HG02623 (cell line): Measurements from ENCODE around the gene HDAC11.
"Not testable (repeated sequence)": the region's sequence is repeated elsewhere in the genome, so short reads cannot be mapped to it uniquely, and the experiment has no call there.

ENCODE experiments used
- ATAC-seq: cut with Tn5 transposase; IDR thresholded peaks from one replicate; pipeline ENCODE4 v1.9.1; 2021; ENCODE audit warnings: moderate library complexity; ENCODE audit not compliant: unreplicated experiment

HDAC11 gene

DNA sequence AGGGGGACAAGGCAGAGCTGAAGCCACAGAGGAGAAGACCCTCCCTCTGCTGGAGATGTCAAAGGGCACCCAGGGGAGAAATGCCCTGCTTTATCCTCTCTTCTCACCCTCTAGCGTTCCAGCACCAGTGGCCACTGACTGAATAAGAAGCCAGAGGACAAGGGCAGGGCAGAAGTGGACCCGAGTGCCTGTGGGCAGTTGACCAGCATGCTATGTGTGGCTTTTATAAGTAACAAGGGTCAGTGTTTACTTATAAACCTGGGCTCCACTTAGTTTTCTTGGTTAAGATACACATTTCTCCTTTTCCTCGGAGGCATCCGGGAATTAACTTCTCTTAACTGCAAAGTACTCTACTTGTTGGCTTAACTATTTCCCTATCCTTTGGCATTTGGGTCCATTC is 13.3 kb upstream of the HDAC11 start:
- no peak for ATAC-seq

DNA sequence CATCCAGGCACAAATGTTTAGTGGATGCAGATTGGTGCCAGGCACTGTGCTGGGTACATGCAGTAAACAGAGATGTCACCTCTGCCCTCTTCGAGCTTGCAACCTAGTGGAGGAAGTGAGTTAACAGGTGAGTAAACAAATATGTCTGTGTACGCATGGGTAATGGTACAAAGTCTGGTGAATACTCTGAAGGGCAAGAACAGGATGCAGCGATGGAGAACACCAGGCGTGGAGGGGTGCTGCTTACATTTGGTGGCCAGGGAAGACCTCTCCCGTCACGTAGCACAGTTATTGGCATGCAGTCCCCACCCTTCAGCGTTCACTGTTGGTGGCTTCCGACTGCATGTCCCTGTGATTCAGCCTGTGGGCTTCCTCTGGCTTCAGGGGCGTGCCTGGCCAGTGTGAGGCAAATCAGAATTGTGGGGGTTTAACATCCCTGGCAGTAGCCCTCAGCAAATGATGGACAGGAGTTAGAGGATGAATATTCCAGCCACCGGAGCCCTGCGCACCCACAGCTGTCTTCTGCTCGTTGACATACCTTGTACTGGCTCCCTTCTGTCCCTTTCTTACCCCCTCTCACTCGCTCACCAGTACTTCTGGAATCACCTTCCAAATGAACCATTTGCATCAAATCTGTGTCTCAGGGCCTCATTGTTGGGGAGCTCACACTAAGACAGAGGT is 9.1 kb upstream of the HDAC11 start:
- ATAC-seq = no peak

DNA sequence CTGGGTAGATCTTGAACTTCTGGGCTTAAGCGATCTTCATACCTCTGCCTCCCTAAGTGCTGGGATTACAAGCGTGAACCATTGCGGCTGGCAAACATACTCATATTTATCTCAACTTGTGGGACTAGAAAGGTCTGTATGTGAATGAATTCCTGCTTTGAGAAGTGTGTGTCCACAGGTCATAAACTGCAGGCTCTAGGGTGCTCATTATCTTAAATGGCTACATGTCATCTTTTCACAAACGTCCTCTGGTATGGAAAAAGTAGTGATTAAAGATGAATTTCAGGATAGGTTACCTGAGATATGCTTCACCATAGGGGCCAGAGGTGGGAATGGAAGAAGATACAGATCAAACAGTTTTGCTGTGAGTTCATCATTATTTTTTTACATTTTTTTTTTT is 7.8 kb upstream of the HDAC11 start:
- ATAC-seq = no peak

DNA sequence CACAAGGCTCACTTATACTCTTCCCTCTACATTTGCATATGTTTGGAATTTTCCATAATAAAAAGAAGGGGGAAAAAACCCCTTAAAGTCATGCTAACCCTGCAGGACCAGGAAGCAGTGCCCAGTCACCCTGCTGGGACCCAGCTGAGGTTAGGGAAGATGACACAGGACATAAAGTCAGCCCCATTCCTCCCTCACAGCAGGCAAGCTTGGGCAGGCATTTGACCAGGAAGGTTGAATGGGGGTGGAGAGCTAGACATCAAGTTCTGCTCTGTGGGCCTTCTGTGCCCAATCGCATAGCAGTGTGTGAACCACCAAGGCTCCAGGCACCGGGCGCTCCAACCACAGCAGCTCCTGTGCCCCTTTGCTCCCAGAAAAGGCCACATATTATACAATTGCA is 7.1 kb upstream of the HDAC11 start:
- ATAC-seq = no peak

DNA sequence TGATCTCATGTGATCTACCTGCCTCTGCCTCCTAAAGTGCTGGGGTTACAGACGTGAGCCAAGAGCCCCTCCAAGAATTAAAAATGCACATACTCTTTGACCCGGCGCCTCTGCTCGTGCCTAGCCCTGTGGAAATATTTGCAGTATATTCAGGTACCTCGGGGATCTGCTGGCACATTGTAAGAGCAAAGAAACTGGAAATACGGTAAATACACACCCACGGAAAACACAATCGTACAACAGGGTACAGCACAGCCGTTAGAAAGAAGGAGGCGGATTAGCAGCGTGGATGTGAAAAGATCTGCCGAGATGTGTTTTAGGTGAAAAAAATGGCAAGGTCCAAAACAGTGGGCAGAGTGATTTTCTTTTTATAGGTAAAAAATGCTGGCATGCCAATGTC is 6.1 kb upstream of the HDAC11 start:
- no peak for ATAC-seq

DNA sequence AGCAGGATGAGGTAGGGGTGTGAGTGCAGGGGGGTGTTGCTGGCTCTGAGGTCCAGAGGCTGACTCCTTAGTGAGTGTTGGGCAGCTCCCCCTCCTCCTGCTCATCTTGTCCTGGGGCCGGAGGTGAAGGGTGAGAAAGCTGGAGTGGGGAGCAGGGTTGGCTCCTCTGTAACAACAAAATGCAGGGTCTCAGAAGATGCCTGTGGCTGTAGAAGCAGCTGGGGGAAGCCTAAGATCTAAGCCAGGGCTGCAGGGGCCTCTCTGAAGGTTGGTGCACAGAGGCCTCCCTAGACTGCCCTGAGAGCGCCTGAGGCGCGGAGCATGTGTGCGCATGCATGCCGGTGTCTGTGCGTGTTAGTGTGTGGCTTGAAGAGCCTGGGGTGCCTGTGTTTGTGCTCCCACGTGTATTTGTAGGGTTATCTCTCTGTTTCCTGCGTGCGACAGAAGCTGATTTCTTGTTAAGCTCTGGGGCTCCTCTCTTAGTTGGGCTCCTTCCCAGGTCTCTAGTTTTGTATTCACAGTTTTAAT is 5.3 kb upstream of the HDAC11 start:
- ATAC-seq = no peak

DNA sequence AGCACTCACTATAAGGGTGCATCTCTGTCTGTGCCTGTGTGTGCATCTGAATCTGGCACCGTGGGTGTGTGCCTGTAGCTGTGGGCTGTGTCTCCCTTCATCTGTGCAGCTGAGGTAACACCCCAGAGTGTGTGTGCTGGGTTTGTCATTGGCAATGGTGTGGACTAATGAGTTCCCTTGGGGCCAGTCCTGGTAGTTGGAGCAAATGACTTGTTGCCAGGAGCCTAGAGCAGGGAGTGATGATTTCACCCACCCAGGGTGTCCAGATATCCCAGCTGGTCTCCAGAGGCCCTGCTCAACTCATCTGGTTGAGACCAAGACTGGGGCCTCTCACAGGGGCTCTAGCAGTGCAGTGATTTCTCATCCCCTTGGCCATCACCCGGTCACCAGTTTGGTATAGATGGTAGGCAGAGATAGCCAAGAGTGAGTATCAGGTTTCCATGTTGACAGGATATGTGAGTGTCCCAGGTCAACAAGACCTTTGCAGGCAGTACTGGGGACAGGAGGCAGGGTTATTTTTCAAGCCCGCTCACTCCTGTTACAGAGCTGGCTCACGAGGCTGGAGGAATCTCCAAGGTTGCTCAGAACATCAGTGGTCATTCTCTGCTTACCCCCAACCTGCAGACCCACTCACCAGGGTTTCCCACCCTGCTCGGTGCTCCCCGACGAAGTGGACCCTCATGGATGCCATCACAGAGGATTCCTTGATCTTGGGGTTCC is 4.1 kb upstream of the HDAC11 start:
- no peak for ATAC-seq

DNA sequence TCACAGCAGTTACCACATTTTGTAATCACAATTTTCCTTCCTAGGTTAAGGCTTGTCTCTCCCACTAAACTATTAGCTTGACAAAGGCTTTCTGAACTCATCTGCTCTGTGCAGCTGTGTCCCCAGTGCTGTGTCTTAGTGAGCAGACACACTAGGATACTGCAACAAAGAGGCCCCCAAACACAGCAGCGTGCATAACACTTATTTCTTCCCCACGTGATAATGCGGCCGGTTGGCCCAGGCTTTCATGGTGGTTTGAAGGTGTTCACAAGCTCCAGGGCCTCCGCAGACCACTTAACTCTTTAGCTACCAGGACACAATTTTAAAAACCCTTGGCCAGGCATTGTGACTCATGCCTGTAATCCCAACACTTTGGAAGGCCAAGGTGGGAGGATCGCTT is 2.2 kb upstream of the HDAC11 start:
- no peak for ATAC-seq

DNA sequence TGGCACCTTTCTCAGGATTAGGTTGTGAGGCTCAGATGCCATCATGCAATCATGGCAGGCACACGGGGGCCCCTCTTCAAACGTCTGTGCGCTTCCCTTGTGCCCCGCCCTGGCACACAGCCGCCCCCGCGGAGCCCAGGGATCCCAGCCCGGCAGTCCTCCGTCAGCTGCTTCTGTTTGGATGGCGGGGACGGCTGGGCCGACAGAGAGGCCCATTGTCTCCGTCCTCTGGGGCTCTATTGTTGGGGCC is 849 bp upstream of the HDAC11 start:
- ATAC-seq = no peak

DNA sequence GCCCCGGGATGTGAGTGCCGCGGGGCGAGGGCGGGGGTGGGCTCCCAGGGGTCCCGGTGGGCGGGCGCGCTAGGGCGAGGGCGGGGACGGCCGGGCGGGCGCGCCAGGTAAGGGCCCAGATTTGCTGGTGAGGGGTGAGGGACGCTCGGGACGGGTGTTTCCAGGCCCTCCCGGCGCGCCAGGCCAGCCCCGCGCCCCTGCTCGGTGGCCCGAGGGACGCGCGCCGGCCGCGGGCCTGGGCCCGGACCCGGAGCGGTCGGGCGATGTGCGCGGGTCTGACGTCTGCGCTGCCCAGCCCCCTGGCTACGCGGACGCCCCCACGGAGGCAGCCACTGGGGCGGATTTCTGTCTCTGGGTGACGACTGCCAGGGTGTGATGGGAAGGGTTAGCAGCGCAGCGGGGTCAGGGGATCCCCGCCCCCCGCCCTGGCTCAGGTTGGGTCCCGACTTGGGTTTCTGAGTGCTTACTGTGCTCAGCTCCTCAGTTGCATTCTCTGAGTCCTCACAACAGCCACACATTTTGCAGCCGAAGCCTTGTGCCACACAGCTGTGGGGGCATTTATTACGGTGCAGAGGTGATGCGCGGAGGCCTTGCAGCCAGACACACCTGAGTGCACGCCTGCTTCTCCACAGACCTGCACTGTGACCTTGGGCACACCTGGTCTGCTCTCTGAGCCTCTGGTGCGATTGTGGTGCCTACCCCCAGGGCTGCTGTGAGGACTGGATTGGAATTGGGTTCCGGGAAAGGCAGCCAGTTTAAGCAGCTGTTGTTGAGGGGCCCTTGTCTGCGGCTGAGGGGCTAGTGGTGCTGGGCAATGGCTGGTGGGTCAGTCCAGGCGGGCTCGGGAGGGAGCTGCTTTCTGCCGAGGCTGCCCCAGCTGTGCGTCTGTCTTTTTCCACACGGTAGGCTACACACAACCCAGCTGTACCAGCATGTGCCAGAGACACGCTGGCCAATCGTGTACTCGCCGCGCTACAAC is 523 bp downstream of the HDAC11 start:
- ATAC-seq = no peak

DNA sequence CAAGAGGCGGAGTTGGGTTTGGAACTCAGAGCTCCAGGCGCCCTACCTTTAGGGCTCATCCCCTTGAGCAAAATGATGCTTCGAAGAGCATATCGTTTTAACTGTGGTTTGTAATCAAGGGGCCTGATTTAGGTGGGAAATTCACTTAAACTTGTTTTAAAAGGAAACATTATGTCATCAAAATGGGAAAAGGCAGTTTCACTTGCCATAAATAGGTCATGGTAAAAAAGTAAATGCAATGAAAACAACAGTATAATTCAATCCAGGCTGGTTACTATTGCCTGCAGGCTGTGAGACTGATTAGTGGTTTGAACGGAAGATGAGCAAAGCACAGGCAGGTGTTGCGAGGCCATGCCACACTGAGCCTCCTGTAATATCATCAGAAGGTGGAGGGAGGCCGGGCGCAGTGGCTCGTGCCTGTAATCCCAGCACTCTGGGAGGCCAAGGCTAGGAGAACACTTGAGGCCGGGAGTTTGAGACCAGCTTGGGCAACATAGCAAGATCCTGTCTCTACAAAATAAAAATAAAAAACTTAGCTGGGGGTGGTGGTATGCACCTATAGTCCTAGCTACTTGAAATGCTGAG is 2.1 kb downstream of the HDAC11 start:
- ATAC-seq = no peak

DNA sequence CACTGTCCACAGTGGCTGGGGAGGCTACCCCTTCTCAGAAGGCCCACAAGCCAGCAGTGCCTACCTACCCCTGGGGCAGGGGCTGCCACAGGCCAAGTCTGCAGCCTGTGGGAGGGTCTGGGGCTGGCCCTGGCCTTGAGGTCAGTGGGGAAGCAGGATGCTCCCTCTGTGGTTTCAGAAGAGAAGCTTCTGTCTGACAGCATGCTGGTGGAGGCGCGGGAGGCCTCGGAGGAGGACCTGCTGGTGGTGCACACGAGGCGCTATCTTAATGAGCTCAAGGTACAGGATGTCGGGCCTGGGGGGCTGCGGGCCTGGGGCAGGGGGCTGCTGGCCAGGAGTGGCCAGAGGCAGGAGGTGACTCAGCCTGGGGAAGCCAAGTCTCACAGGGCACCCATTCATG is 3.2 kb downstream of the HDAC11 start:
- no peak for ATAC-seq

DNA sequence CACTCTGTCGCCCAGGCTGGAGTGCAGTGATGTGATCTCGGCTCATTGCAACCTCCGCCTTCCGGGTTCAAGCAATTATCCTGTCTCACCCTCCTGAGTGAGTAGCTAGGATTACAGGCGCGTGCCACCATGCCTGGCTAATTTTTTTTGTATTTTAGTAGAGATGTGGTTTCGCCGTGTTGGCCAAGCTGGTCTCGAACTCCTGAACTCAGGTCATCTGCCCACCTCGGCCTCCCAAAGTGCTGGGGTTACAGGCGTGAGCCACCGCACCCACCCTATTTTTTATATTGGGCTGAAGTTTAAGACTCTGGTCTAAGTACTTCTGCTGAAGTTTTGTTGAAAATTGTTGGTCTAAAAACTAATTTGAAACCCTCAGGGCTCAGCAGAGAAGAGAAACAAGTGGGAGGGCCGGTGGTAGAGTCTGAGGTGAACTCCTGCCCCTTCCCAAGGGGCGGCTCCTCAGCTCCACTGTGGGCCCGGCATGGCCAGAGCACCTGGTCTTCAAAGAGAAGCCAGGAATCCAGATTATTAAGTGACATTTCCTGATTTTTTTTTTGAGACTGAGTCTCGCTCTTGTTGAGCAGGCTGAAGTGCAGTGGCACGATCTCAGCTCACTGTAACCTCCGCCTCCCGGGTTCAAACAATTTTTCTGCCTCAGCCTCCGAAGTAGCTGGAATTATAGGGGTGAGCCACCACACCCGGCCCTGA is 4.0 kb downstream of the HDAC11 start:
- ATAC-seq = no peak

DNA sequence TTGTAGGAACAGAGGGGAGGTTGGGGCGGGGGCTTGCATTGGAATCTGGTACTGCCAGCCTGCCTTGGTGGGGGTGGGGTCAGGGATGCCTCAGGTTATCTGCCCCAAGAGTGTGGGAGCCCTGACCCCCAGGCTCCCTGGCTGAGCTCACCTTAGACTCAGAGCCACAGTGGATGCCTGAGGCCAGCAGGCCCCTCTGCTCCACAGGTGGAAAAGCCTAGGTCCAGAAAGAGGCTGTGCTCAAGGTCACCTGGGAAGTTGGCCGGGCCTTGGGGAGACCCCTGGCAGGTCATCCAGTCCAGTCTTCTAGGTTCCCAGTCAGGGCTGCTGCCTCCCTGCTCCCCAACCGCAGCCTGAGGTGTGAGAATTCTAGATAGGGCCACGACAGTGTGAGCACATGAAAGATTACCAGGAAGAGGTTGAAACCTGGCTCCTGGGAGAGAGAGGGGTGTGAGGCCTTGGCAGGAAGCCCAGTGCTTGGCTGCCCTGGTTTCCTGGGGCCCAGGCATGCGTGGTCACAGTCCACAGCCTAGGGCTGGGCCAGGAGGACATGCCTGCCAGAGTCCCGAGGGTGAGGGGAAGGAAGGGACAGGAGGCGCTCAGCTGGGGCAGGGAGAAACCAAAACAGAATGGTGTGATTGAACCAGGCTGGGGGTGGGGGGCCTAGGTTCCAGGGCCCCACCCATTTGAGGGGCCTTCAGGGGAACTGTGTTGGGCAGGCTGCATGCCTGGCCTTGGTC is 4.9 kb downstream of the HDAC11 start:
- no peak for ATAC-seq

DNA sequence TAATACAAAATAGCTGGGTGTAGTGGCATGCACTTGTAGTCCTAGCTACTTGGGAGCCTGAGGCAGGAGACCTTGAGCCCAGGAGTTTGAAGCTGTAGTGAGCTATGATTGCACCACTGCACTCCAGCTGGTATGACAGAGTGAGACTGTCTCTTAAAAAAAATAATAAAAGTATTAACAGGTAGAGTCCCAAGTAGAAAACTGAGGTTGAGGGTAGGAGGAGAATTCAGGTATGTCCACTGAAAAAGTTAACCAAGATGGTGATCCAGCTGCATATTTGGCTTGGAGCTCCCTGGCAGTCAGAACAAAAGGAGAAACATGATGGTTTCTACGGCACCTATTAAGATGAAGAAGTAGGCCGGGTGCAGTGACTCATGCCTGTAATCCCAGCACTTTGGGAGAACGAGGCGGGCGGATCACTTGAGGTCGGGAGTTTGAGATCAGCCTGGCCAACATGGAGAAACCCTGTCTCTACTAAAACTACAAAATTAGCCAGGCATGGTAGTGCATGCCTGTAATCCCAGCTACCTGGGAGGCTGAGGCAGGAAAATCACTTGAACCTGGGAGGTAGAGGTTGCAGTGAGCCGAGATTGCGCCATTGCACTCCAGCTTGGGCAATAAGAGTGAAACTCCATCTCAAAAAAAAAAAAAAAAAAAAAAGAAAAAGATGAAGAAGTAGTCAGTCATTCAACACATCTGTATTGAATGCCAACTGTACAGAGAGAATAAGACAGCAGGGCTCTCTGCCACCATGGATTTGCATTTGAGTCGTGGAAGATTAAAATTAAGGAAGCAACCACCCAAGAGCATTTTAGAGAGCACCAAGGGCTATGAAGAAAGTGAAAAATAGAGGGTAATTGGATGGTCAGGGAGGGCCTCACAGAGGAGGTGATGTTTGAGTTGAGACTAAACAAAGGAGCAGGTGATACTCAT is 5.8 kb downstream of the HDAC11 start:
- not testable (repeated sequence) for ATAC-seq

DNA sequence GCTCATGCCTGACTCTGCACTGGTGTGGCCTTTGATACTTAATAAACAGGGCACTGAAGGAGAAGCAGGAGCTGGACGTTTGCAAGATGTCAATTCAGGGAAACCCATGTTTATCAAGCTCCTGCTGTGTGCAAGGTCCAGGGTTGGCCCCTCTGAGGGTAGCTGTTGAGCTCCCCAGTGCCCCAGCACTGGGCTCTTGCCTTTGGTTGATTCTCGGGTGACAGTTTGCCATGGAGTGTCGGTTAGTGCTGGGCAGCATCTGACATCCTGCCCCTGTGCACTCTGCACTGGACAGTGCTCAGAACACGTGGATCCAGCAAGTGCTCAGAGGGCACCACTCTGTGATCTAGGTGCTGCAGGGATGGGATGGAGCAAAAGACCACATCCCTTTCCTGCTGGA is 7.3 kb downstream of the HDAC11 start:
- ATAC-seq = no peak

DNA sequence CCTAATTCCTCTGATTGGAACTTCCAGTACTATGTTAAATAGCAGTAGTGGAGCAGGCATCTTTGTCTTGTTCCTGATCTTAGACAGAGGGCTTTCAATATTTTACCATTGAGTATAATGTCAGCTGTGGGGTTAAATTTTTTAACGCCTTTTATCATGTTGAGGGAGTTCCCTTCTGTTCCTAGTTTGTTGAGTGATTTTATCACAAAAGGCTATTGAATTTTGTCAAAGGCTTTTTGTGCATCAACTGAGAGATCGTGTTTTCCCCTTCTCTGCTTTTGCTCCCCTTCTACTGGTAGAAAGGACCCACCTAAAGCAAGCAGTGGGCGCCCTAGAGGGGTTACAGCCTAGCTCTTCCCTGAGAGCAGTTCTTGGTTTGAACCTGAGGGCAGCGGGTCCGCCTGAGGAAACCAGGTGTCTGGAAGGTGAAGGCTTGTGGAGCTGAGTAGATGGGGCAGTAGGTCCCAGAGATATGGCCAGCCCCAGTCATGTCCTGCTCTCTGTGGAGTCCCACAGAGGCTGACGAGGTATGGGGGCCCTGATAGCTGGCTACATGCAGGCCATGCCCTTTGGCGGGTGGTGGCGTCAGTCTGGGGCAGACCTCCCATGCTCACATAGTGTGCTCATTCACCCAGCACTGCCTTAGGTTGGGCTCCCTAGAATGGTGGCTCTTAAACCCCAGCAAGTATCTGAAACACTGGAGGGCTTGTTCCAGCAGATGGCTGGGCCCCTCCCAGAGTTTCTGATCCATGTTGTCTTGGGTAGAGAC is 11.3 kb downstream of the HDAC11 start:
- ATAC-seq = no peak

DNA sequence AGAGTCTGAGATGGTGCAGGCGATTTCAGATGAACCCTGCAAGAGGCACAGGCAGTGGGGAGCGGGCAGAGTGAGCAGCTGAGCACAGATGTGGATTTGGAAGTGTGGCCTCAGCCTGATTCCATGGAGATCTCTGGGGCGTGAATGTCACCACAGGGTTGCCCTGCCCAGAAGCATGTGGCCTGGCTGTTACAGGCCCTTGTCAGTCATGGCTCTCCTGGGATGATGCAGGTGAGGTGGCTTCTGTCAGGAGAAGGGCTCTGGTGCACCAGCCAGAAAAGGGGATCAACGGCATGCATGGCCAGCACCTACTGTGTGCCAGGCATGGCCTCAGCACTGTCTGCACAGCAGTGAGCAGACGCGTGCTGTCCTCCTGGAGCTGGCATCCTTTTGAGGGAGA is 11.9 kb downstream of the HDAC11 start:
- no peak for ATAC-seq
